Suprapubic skin (tissue), 4 donors: ENCODE data around the gene TMED6. TPM values are rescaled to one million over a fixed set of nuclear protein-coding genes. Genes with fewer than 3 reads are reported as not detected.

Source experiments
- DNase-seq, 2 donors: peaks; one replicate each; pipeline ENCODE4 v3.0.0-alpha.2; 2019; ENCODE audit warnings: low spot score in 2 of 2
- H3K27ac ChIP-seq: fragments of 200-600 bp; sonication (generic); one replicate; pipeline ENCODE4 v1.5.1; 2019
- H3K27me3 ChIP-seq: fragments of 200-600 bp; sonication (generic); one replicate; pipeline ENCODE4 v1.5.1; 2019
- H3K36me3 ChIP-seq: fragments of 200-600 bp; sonication (generic); one replicate; pipeline ENCODE4 v1.5.1; 2019
- H3K4me1 ChIP-seq: fragments of 200-600 bp; sonication (generic); one replicate; pipeline ENCODE4 v1.5.1; 2019
- H3K4me3 ChIP-seq: fragments of 200-600 bp; sonication (generic); one replicate; pipeline ENCODE4 v1.5.1; 2019; ENCODE audit warnings: mild to moderate bottlenecking
- H3K9me3 ChIP-seq: fragments of 200-600 bp; sonication (generic); one replicate; pipeline ENCODE4 v1.5.1; 2019
- EP300 ChIP-seq: sonication (generic); formaldehyde crosslinking; IDR thresholded peaks from one replicate; pipeline ENCODE4 v1.6.1; 2017; ENCODE audit warnings: antibody characterized with exemption
- POLR2A ChIP-seq, 2 donors: fragments of 450-650 bp; IDR thresholded peaks; one replicate each; pipeline ENCODE4 v1.6.1; 2017; ENCODE audit warnings: antibody characterized with exemption in 2 of 2, mild to moderate bottlenecking in 2 of 2, moderate library complexity in 2 of 2
- POLR2AphosphoS5 ChIP-seq, 3 donors: sonication (generic); formaldehyde crosslinking; IDR thresholded peaks; one replicate each; pipeline ENCODE4 v1.6.1; 2017; ENCODE audit warnings: antibody characterized with exemption in 3 of 3
- WGBS: methylation state at CpG from one replicate; pipeline ENCODE4 v1.1.5; 2018; 5-methylcytosine and 5-hydroxymethylcytosine counted together
- total RNA-seq, 4 donors: library from RNA; depleted of rRNA; stranded (reverse); fragments of >200 nt; gene quantifications; one replicate each; pipeline ENCODE4 v1.1.0, GENCODE V29; 2016
- TF ChIP-seq, protein P1 (sequence below), 2 donors: fragments of 200-600 bp in 1 of 2; fragments of 450-650 bp in 1 of 2; sonication (generic) in 1 of 2; IDR thresholded peaks; one replicate each; pipeline ENCODE4 v1.5.1; 2016 to 2019; ENCODE audit warnings: antibody characterized with exemption in 2 of 2, mild to moderate bottlenecking in 1 of 2, moderate library complexity in 1 of 2

Gene TMED6
- total RNA-seq, 4 donors from 2014 or later = 0.98 to 1.5 TPM; not detected in 2

DNA sequence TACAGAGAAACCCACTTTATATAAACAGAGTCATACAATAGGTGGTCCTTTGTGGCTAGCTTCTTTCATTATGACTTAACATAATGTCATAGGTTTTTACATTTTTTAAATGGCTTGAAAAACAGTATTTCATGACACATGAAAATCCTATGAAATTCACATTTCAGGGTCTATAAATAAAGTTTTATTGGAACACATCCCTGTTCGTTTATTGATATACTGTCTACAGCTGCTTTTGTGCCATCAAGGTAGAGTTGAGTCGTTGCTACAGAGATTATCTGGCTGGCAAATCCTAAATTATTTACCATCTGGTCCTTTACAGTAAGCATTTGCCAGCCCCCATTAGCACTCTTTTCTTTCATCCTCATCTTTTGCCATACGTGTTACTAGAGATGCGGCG, 38.1 kb downstream of the TMED6 start:
- Histone ChIP-seq H3K27ac (no peak overlapping the region), H3K4me1 (peaks cover 17% of the 10 kb centered on the region), H3K27me3 (no peaks in the 10 kb centered on the region), H3K4me3 (no peak overlapping the region), H3K36me3 (peaks cover 39% of the 10 kb centered on the region), H3K9me3 (no peaks in the 10 kb centered on the region)
- WGBS = 96% methylated on average over 5 of the region's 5 CpGs
- no peak for TF ChIP-seq POLR2A (IDR thresholded peaks at IDR 0.05)
- no peak for TF ChIP-seq EP300
- TF ChIP-seq, protein P1, sequence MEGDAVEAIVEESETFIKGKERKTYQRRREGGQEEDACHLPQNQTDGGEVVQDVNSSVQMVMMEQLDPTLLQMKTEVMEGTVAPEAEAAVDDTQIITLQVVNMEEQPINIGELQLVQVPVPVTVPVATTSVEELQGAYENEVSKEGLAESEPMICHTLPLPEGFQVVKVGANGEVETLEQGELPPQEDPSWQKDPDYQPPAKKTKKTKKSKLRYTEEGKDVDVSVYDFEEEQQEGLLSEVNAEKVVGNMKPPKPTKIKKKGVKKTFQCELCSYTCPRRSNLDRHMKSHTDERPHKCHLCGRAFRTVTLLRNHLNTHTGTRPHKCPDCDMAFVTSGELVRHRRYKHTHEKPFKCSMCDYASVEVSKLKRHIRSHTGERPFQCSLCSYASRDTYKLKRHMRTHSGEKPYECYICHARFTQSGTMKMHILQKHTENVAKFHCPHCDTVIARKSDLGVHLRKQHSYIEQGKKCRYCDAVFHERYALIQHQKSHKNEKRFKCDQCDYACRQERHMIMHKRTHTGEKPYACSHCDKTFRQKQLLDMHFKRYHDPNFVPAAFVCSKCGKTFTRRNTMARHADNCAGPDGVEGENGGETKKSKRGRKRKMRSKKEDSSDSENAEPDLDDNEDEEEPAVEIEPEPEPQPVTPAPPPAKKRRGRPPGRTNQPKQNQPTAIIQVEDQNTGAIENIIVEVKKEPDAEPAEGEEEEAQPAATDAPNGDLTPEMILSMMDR (IDR thresholded peaks at IDR 0.05) = no peak
- TF ChIP-seq POLR2AphosphoS5 (IDR thresholded peaks at IDR 0.05) = no peak
- peak in 1 of 2 donors; percentile 19 for DNase-seq

DNA sequence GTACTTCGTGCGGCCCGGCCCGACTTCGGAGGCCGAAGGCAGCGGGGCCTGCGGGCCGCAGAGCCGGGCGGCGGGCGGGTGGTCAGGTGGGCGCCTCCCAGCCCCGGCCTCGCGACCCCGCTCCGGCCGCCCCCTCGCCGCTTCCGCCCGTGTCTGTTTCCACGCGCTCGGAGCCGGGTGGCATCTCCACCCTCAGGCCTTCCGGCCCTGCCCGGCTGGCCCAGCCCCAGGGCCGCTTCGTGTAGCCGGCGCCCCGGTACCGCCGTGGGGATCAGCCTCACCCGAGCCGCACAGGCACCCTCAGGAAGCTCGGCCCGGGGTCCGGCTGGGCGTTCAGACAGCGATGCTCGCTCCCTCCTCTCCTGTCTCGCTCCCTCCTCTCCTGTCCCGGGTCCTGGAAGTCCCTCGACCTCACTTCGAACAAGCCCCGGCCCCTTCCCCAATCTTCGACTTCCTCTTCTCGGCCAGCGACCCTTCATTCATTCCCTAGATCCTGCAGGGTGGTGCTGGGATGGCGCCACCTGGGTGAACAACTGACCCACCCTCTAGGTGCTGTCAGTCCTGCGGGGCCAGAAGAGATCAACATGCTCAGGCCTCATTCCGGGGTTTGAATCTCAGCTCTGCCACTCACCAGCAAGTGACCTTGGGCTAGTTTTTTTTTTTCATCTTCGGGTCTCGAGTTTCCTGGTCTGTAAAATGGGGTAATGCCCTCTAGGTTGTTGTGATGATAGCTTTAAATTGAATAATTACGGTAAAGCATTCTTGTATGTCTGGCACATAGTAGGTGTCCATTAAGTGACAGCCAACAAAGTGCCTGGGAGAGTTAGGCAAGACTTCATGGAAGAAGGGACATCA, 39.8 kb downstream of the TMED6 start:
- TF ChIP-seq POLR2AphosphoS5 (IDR thresholded peaks at IDR 0.05) = no peak
- TF ChIP-seq POLR2A (IDR thresholded peaks at IDR 0.05) = no peak
- no peak for TF ChIP-seq EP300
- TF ChIP-seq, protein P1 (IDR thresholded peaks at IDR 0.05) = no peak
- Histone ChIP-seq H3K36me3 (peaks cover 24% of the 10 kb centered on the region), H3K4me1 (peaks cover 17% of the 10 kb centered on the region), H3K4me3 (peak overlapping the region; percentile 87), H3K27ac (peak overlapping the region; percentile 89), H3K9me3 (no peaks in the 10 kb centered on the region), H3K27me3 (no peaks in the 10 kb centered on the region)
- WGBS = 2% methylated on average over 11 of the region's 59 CpGs
- DNase-seq = peak in 1 of 2 donors; percentile 75

DNA sequence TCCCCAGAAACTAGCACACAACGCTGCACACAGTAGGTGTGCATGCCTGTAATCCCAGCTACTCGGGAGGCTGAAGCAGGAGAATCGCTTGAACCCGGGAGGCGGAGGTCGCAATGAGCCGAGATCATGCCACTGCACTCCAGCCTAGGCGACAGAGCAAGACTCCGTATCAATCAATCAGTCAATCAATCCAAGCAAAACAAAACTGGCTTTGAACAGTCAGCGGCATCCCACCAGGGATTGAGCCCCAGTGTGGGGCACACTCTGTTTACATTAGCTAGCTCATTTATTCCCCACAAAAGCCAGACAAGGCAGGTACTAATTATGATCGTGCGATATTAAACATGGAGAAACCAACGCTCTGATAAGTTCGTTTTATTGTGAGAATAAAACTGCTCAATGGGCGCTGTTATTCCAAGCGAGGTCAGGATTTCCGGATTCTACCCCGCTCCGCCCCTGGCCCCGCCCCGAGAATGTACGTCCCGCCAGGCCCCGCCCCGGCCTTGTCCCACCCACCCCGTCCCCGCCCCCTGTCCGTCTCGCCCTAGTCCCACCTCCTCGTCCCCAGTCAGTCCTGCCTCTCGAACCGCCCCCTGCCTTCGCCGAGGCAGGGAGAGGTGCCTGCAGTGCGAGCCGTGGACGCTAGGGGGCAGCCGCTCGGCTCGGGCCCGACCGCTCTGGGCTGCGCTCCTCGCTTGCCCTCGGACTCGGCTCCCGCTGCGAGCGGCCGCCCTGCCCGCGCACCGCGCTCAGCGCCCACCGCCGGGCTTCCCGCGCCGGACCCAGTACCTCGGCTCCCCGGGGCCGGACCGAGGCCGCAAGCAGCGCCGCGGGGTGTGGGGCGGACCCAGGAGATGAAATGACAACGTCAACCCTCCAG, 40.7 kb downstream of the TMED6 start, which contains the start of gene VPS4A:
VPS4A (plus strand) TSS at position 698 of the 880 bp plus-strand sequence; CDS start at position 860, 162 bp downstream.
- peak within 1 kb of the TSS; percentile 89 for H3K27ac ChIP-seq

DNA sequence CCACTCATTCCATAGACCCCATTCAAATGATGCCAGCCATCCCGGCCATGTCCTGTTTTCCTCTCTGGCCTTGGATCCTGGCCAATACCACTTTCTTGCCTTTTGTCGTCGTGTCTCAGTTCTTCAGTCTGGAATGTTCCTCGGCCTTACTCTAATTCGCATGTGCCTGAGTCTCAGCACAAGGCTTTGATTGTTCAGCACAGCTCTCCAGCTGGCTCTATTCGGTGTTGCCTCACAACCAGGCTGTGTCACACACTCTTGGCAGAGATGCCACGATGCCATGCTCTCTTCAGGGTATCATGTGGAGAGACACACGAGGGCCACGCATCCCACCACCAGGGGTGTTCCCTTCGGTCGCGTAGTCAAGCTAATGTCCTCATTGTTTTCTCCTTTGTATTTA, 42.3 kb downstream of the TMED6 start:
- WGBS = 84% methylated on average over 12 of the region's 12 CpGs
- TF ChIP-seq EP300 (no peak), POLR2A (IDR thresholded peaks at IDR 0.05) (no peak), POLR2AphosphoS5 (IDR thresholded peaks at IDR 0.05) (no peak)
- TF ChIP-seq, protein P1 (IDR thresholded peaks at IDR 0.05) = no peak
- H3K27ac ChIP-seq = no peak overlapping the region
- no peaks in the 10 kb centered on the region for H3K27me3 ChIP-seq
- H3K9me3 ChIP-seq = no peaks in the 10 kb centered on the region
- peaks cover 22% of the 10 kb centered on the region for H3K4me1 ChIP-seq
- no peak overlapping the region for H3K4me3 ChIP-seq
- no peak for DNase-seq
- peaks cover 5% of the 10 kb centered on the region for H3K36me3 ChIP-seq

More for the DNA sequence above, 40.7 kb downstream of the TMED6 start, which contains the start of gene VPS4A:
- H3K4me3 ChIP-seq = peak within 1 kb of the TSS; percentile 87
- TF ChIP-seq, protein P1 (IDR thresholded peaks at IDR 0.05) = peak; percentile 91 to 100
- TF ChIP-seq POLR2AphosphoS5 (IDR thresholded peaks at IDR 0.05) (peak in 2 of 3 donors; percentile 22 to 65), POLR2A (IDR thresholded peaks at IDR 0.05) (peak in 1 of 2 donors; percentile 63), EP300 (no peak)
- no peaks in the 10 kb centered on the region for H3K27me3 ChIP-seq
- H3K9me3 ChIP-seq = no peaks in the 10 kb centered on the region
- WGBS = 31% methylated on average over 22 of the region's 70 CpGs
- H3K4me1 ChIP-seq = peaks cover 22% of the 10 kb centered on the region
- peaks cover 15% of the 10 kb centered on the region for H3K36me3 ChIP-seq
- peak; percentile 97 to 98 for DNase-seq
